K562 (cell line): ENCODE data around the gene DIAPH1. TPM values are rescaled to one million over a fixed set of nuclear protein-coding genes. Genes with fewer than 3 reads are reported as not detected.

ENCODE experiments used
- ARID3A ChIP-seq: IDR thresholded peaks from 2 replicates; pipeline ENCODE4 v1.6.1; 2012; ENCODE audit warnings: low read depth, low read length, improper control_type of control experiment, borderline replicate concordance
- BACH1 ChIP-seq: fragments of 200-800 bp; sonication (Bioruptor generic); IDR thresholded peaks from 2 replicates; pipeline ENCODE4 v1.6.1; 2016; ENCODE audit warnings: missing genetic modification characterization, missing compliant biosample characterization
- CUX1 ChIP-seq: fragments of 200-800 bp; sonication (Bioruptor generic); IDR thresholded peaks from 2 replicates; pipeline ENCODE4 v1.6.1; 2016; ENCODE audit warnings: missing genetic modification characterization, missing compliant biosample characterization
- DDX20 ChIP-seq: fragments of 450-650 bp; IDR thresholded peaks from 2 replicates; pipeline ENCODE4 v1.6.1; 2016; ENCODE audit warnings: missing genetic modification characterization, low read depth, mild to moderate bottlenecking, missing compliant biosample characterization, moderate library complexity
- DPF2 ChIP-seq: fragments of 450-650 bp; IDR thresholded peaks from 2 replicates; pipeline ENCODE4 v1.6.1; 2016
- KAT8 ChIP-seq: fragments of 450-650 bp; IDR thresholded peaks from 2 replicates; pipeline ENCODE4 v1.6.1; 2016; ENCODE audit warnings: low read depth, mild to moderate bottlenecking
- MBD1 ChIP-seq: fragments of 250-450 bp; sonication (Bioruptor Pico); IDR thresholded peaks from 2 replicates; pipeline ENCODE4 v1.8.0; 2022; ENCODE audit warnings: inconsistent platforms
- POLR2H ChIP-seq: IDR thresholded peaks from 2 replicates; pipeline ENCODE4 v1.6.1; 2016; ENCODE audit warnings: missing genetic modification characterization, low read depth, mild to moderate bottlenecking, control low read depth, missing compliant biosample characterization, moderate library complexity
- RBM39 ChIP-seq: fragments of 200-400 bp; formaldehyde crosslinking; optimal IDR thresholded peaks from 2 replicates; pipeline ENCODE3; 2018; ENCODE audit warnings: low read depth, low read length
- TAF1 ChIP-seq: IDR thresholded peaks from 2 replicates; pipeline ENCODE4 v1.6.1; 2011; ENCODE audit warnings: mild to moderate bottlenecking, low read length, moderate library complexity; ENCODE audit not compliant: insufficient read depth, control insufficient read depth, severe bottlenecking; ENCODE audit errors: extremely low read depth
- TRIM24 ChIP-seq, 2 experiments: fragments of 450-650 bp; IDR thresholded peaks; 2 replicates each; pipeline ENCODE4 v1.6.1; 2016
- ZNF23 ChIP-seq: fragments of 250-450 bp; sonication (Bioruptor Pico); IDR thresholded peaks from 2 replicates; pipeline ENCODE4 v1.4.0; 2020; ENCODE audit warnings: mild to moderate bottlenecking
- ZNF384 ChIP-seq: IDR thresholded peaks from 2 replicates; pipeline ENCODE4 v1.6.1; 2012; ENCODE audit warnings: low read depth, low read length, improper control_type of control experiment
- ZNF408 ChIP-seq: fragments of 250-450 bp; sonication (Bioruptor Pico); IDR thresholded peaks from 2 replicates; pipeline ENCODE4 v1.4.0; 2020; ENCODE audit warnings: low read depth, mild to moderate bottlenecking, moderate library complexity
- polyA plus RNA-seq, 8 experiments: library from polyadenylated mRNA; depleted of rRNA in 4 of 8; stranded (reverse) in 5 of 8; unstranded in 3 of 8; fragments of >200 nt; fragmentation: Nextera tagmentation in 2 of 8; fragmentation: Illumina TruSeq in 1 of 8; extraction: Ambion mirVana in 2 of 8; extraction: Trizol in 1 of 8; gene quantifications; 2 replicates each; pipeline versions ENCODE4 v1.2.1 to v1.2.3, GENCODE V29; 2011 to 2014; ENCODE audit warnings: inconsistent platforms in 1 of 8, missing spikeins in 1 of 8
- total RNA-seq, 7 experiments: library from RNA; depleted of rRNA in 6 of 7; stranded (reverse); fragments of >200 nt in 6 of 7; fragmentation: Illumina TruSeq in 2 of 7; extraction: Trizol in 2 of 7; gene quantifications; 2 replicates each; pipeline versions ENCODE4 v1.2.1 to v1.2.3, GENCODE V29; 2011 to 2021; ENCODE audit warnings: low replicate concordance in 1 of 7

Gene DIAPH1
- total and polyA plus RNA-seq, 9 of the 15 experiments (the other 6 are each of a cell fraction or from before 2014, with no cell fraction given), result 60.8 to 328 (median 97.8) TPM

- TF ChIP-seq CUX1 (CRISPR knock-in tag) (no peak), KAT8 (no peak), ARID3A (0 out of 2 replicates have a peak, but pooled peaks have one; percentile 17), ZNF384 (peak; percentile 24; the same call in 1 of the 2 replicates), ZNF408 (no peak), BACH1 (no peak), ZNF23 (CRISPR knock-in tag) (no peak), RBM39 (no peak), MBD1 (CRISPR knock-in tag) (no peak), POLR2H (no peak), DDX20 (tag) (no peak), DPF2 (peak; percentile 68), TRIM24 (IDR thresholded peaks at IDR 0.05) (peak in 1 of 2 experiments; percentile 88; a peak in 2 of 4 replicates), TAF1 (peak; percentile 41)
These were observed 583 bp downstream of the DIAPH1 start (continued) for GRCh38 chr5:141618030-141618803.
